NCI-H187 treated with DMSO at 0.1 percent for 48 hours (cell line): Measurements from ENCODE around the gene SMIM36.
"Not testable (repeated sequence)": the region's sequence is repeated elsewhere in the genome, so short reads cannot be mapped to it uniquely, and the experiment has no call there.

Experiments used
- DNase-seq: peaks from one replicate; lab custom pipeline; 2025; lab: John Stamatoyannopoulos, UW

SMIM36 gene

GRCh38 chr17:55510986-55511721, at the start of gene SMIM36:
Gene SMIM36, minus strand, starts transcription at chr17:55511452.
- DNase-seq, result no peak

GRCh38 chr17:55555772-55556171, 44.5 kb upstream of the SMIM36 start:
- no peak for DNase-seq

- DNase-seq, result no peak
Measured at GRCh38 chr17:55549140-55549539, 37.9 kb upstream of the SMIM36 start.

GRCh38 chr17:55546991-55547664, 35.9 kb upstream of the SMIM36 start:
- DNase-seq, result no peak

- no peak for DNase-seq
Measured at GRCh38 chr17:55546481-55546880, 35.2 kb upstream of the SMIM36 start.

- no peak for DNase-seq
Measured at GRCh38 chr17:55545806-55546205, 34.6 kb upstream of the SMIM36 start.

- DNase-seq, result no peak
Measured at GRCh38 chr17:55543709-55544108, 32.5 kb upstream of the SMIM36 start.

- no peak for DNase-seq
Measured at GRCh38 chr17:55540414-55541091, 29.3 kb upstream of the SMIM36 start.

GRCh38 chr17:55536205-55536604, 25.0 kb upstream of the SMIM36 start:
- DNase-seq, result no peak

GRCh38 chr17:55533608-55534007, 22.4 kb upstream of the SMIM36 start:
- DNase-seq, result no peak

GRCh38 chr17:55532670-55533069, 21.4 kb upstream of the SMIM36 start:
- no peak for DNase-seq

GRCh38 chr17:55531053-55531728, 19.9 kb upstream of the SMIM36 start:
- no peak for DNase-seq

GRCh38 chr17:55530064-55530463, 18.8 kb upstream of the SMIM36 start:
- no peak for DNase-seq

GRCh38 chr17:55527540-55528118, 16.4 kb upstream of the SMIM36 start:
- no peak for DNase-seq

- no peak for DNase-seq
Measured at GRCh38 chr17:55524440-55525220, 13.4 kb upstream of the SMIM36 start.

- not testable (repeated sequence) for DNase-seq
Measured at GRCh38 chr17:55523032-55523431, 11.8 kb upstream of the SMIM36 start.

GRCh38 chr17:55521186-55521585, 9.9 kb upstream of the SMIM36 start:
- no peak for DNase-seq

GRCh38 chr17:55520402-55520801, 9.2 kb upstream of the SMIM36 start:
- no peak for DNase-seq

- DNase-seq, result no peak
Measured at GRCh38 chr17:55518510-55518909, 7.3 kb upstream of the SMIM36 start.

GRCh38 chr17:55513885-55514590, 2.8 kb upstream of the SMIM36 start:
- no peak for DNase-seq

- DNase-seq, result not testable (repeated sequence)
Measured at GRCh38 chr17:55507669-55508068, 3.6 kb downstream of the SMIM36 start.
